Mesenchymal stem cell (in vitro differentiated cells and primary cell): Measurements from ENCODE around the gene KNOP1.
"Not testable (repeated sequence)": the region's sequence is repeated elsewhere in the genome, so short reads cannot be mapped to it uniquely, and the experiment has no call there.

Experiments used
- DNase-seq: peaks from one replicate; pipeline ENCODE4 v3.0.0-alpha.2; 2013
- H2AFZ ChIP-seq: one replicate; pipeline ENCODE4 v1.6.1; 2013; ENCODE audit warnings: low read depth, mild to moderate bottlenecking, control low read depth, inconsistent platforms, low read length, moderate library complexity
- H2AK5ac ChIP-seq: 2 replicates; pipeline ENCODE4 v1.6.1; 2013; ENCODE audit warnings: low read length, moderate library complexity, mild to moderate bottlenecking, inconsistent platforms; ENCODE audit not compliant: severe bottlenecking
- H2BK120ac ChIP-seq: one replicate; pipeline ENCODE4 v1.6.1; 2013; ENCODE audit warnings: low read depth, mild to moderate bottlenecking, inconsistent platforms, low read length, moderate library complexity
- H2BK12ac ChIP-seq, 2 experiments: one replicate each; pipeline ENCODE4 v1.6.1; 2013; ENCODE audit warnings: inconsistent platforms in 2 of 2, low read length in 2 of 2, mild to moderate bottlenecking in 2 of 2, moderate library complexity in 2 of 2, control low read depth in 1 of 2
- H2BK15ac ChIP-seq: one replicate; pipeline ENCODE4 v1.6.1; 2013; ENCODE audit warnings: mild to moderate bottlenecking, low read depth, inconsistent platforms; ENCODE audit not compliant: poor library complexity, severe bottlenecking
- H2BK5ac ChIP-seq: 2 replicates; pipeline ENCODE4 v1.6.1; 2013; ENCODE audit warnings: low read depth, mild to moderate bottlenecking, low read length, control low read depth, inconsistent platforms; ENCODE audit not compliant: poor library complexity, severe bottlenecking
- H3K14ac ChIP-seq, 2 experiments: one replicate each; pipeline ENCODE4 v1.6.1; 2013; ENCODE audit warnings: inconsistent platforms in 2 of 2, low read length in 2 of 2, control low read depth in 1 of 2, mild to moderate bottlenecking in 1 of 2, moderate library complexity in 1 of 2
- H3K18ac ChIP-seq, 2 experiments: one replicate each; pipeline ENCODE4 v1.6.1; 2013; ENCODE audit warnings: inconsistent platforms in 2 of 2, low read length in 2 of 2, control low read depth in 1 of 2, low read depth in 1 of 2, mild to moderate bottlenecking in 1 of 2
- H3K23ac ChIP-seq, 2 experiments: one replicate each; pipeline ENCODE4 v1.6.1; 2013; ENCODE audit warnings: inconsistent platforms in 2 of 2, low read length in 2 of 2, mild to moderate bottlenecking in 2 of 2, moderate library complexity in 2 of 2, control low read depth in 1 of 2
- H3K27ac ChIP-seq: 2 replicates; pipeline ENCODE4 v1.5.1; 2013; ENCODE audit warnings: mild to moderate bottlenecking, moderate library complexity, low read length, control low read depth, inconsistent platforms; ENCODE audit not compliant: poor library complexity, severe bottlenecking
- H3K27me3 ChIP-seq, 2 experiments: 2 replicates each; pipeline versions ENCODE4 v1.6.1 to v1.7.0; 2013; ENCODE audit warnings: low read length in 2 of 2, mild to moderate bottlenecking in 2 of 2, moderate library complexity in 2 of 2, control low read depth in 1 of 2, inconsistent platforms in 1 of 2; ENCODE audit not compliant: control insufficient read depth in 1 of 2, insufficient read depth in 1 of 2
- H3K36me3 ChIP-seq, 2 experiments: 2 replicates each; pipeline versions ENCODE4 v1.6.1 to v1.7.0; 2013; ENCODE audit warnings: low read length in 2 of 2, control low read depth in 1 of 2, inconsistent platforms in 1 of 2, low read depth in 1 of 2, mild to moderate bottlenecking in 1 of 2; ENCODE audit not compliant: insufficient read depth in 2 of 2, control insufficient read depth in 1 of 2
- H3K4ac ChIP-seq, 2 experiments: one replicate each; pipeline ENCODE4 v1.6.1; 2013; ENCODE audit warnings: inconsistent platforms in 2 of 2, low read length in 2 of 2, mild to moderate bottlenecking in 2 of 2, moderate library complexity in 2 of 2, control low read depth in 1 of 2, low read depth in 1 of 2
- H3K4me1 ChIP-seq: 2 replicates; pipeline ENCODE4 v1.6.1; 2013; ENCODE audit warnings: low read depth, low read length, control low read depth; ENCODE audit not compliant: control insufficient read depth, insufficient read depth
- H3K4me2 ChIP-seq: 2 replicates; pipeline ENCODE4 v1.6.1; 2013; ENCODE audit warnings: low read length, mild to moderate bottlenecking, inconsistent platforms; ENCODE audit not compliant: poor library complexity, severe bottlenecking
- H3K4me3 ChIP-seq, 2 experiments: 2 replicates each; pipeline versions ENCODE4 v1.5.1 to v1.7.0; 2013; ENCODE audit warnings: low read length in 2 of 2, mild to moderate bottlenecking in 2 of 2, control low read depth in 1 of 2, low read depth in 1 of 2; ENCODE audit not compliant: insufficient read depth in 1 of 2
- H3K79me1 ChIP-seq: replicated peaks from 2 replicates; pipeline ENCODE4 v1.6.1; 2013; ENCODE audit warnings: mild to moderate bottlenecking, control low read depth, low read length, inconsistent platforms; ENCODE audit not compliant: poor library complexity, severe bottlenecking
- H3K9ac ChIP-seq: 2 replicates; pipeline ENCODE4 v1.7.0; 2013; ENCODE audit warnings: mild to moderate bottlenecking, low read length, moderate library complexity
- H3K9me3 ChIP-seq: 2 replicates; pipeline ENCODE4 v1.7.0; 2013; ENCODE audit warnings: mild to moderate bottlenecking, low read length; ENCODE audit not compliant: control insufficient read depth
- H4K8ac ChIP-seq: one replicate; pipeline ENCODE4 v1.6.1; 2013; ENCODE audit warnings: inconsistent platforms, mild to moderate bottlenecking, low read length, moderate library complexity
- H4K91ac ChIP-seq: one replicate; pipeline ENCODE4 v1.6.1; 2013; ENCODE audit warnings: mild to moderate bottlenecking, low read length, inconsistent platforms
- WGBS: methylation state at CpG from one replicate; pipeline ENCODE4 v1.1.7; 2013; ENCODE audit warnings: mixed read lengths; 5-methylcytosine and 5-hydroxymethylcytosine counted together

The KNOP1 gene

DNA sequence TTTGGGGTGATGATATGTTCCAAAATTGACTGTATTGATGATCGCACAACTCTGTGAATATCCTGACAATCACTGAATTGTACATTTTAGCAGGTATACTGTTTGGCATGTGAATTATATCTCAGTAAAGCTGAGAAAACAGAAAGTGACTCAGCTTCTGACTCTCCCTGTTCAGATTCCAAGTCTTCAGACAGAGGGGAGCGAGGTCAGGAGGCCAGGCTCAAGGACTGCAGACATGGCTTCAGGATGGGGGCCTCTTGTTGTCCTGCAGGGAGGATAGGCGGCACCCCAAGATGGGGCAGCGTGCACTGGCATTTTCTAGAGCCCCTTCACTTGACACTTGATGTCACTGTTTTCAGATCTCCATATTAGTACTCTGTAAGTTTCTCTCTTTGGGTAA lies 45.6 kb downstream of the KNOP1 start:
- peaks cover 18 to 69% of the 10 kb centered on the region in 2 experiments for H3K36me3 ChIP-seq
- no peaks in the 10 kb centered on the region for H3K27me3 ChIP-seq
- no peak overlapping the region for H2AK5ac ChIP-seq
- H4K91ac ChIP-seq = no peak overlapping the region
- H2BK120ac ChIP-seq = no peak overlapping the region
- DNase-seq = no peak
- no peak overlapping the region for H4K8ac ChIP-seq
- H3K4me2 ChIP-seq = no peak overlapping the region
- no peak overlapping the region for H3K4me3 ChIP-seq
- over 99% methylated on average over 3 of the region's 4 CpGs for WGBS
- H3K18ac ChIP-seq = peak overlapping the region in 1 of 2 experiments; percentile 24
- H3K9me3 ChIP-seq = no peaks in the 10 kb centered on the region
- peaks cover 5% of the 10 kb centered on the region for H3K79me1 ChIP-seq
- peaks cover 5% of the 10 kb centered on the region for H3K4me1 ChIP-seq
- H3K4ac ChIP-seq = no peak overlapping the region
- no peak overlapping the region for H3K9ac ChIP-seq
- no peak overlapping the region for H2AFZ ChIP-seq
- no peak overlapping the region for H3K27ac ChIP-seq
- H2BK5ac ChIP-seq = no peak overlapping the region
- no peak overlapping the region for H2BK15ac ChIP-seq
- no peak overlapping the region for H3K23ac ChIP-seq
- no peak overlapping the region for H3K14ac ChIP-seq
- no peak overlapping the region for H2BK12ac ChIP-seq

DNA sequence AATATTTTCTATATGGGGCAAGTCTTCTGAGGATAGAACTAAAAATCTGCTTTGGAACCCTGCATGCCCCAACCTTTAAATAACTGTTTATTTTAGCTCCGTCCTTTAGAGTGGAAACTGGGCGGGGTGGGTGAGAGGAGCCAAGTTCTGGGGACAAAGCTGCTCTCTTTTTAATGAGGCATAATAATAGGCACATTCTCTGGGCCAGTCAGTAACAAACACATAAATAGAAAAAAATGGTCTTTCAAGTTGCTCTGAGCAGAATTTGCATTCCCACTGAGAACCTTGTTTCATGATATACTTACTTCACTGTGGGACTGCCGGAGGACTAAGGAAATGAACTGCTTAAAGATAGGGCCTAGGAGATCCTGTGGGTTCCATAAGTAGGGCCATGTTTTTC lies 51.5 kb downstream of the KNOP1 start:
- Histone ChIP-seq H3K23ac (no peak overlapping the region), H3K27ac (no peak overlapping the region), H2BK15ac (no peak overlapping the region), H2BK5ac (no peak overlapping the region), H3K4me3 (no peak overlapping the region), H3K18ac (no peak overlapping the region), H3K79me1 (no peaks in the 10 kb centered on the region), H3K9me3 (peaks cover 4% of the 10 kb centered on the region), H3K36me3 (peaks cover 13 to 53% of the 10 kb centered on the region in 2 experiments), H3K4me1 (no peaks in the 10 kb centered on the region), H2BK120ac (no peak overlapping the region), H2BK12ac (no peak overlapping the region), H4K91ac (no peak overlapping the region), H2AFZ (no peak overlapping the region), H4K8ac (no peak overlapping the region), H3K27me3 (no peaks in the 10 kb centered on the region), H3K4me2 (no peak overlapping the region), H3K4ac (no peak overlapping the region), H2AK5ac (no peak overlapping the region), H3K9ac (no peak overlapping the region), H3K14ac (no peak overlapping the region)
- WGBS = 89% methylated on average over 3 of the region's 3 CpGs
- no peak for DNase-seq

DNA sequence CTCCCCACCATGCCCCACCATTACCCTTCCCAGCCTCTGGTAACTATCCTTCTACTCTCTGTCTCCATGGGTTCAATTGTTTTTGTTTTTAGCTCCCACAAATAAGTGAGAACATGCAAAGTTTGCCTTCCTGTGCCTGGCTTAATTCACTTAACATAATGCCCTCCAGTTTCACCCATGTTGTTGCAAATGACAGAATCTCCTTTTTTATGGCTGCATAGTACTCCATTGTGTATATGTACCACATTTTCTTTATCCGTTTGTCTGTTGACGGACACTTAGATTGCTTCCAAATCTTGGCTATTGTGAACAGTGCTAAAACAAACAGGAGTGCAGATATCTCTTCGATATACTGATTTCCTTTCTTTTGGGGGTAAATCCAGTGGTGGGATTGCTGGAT lies 52.7 kb downstream of the KNOP1 start:
- not testable (repeated sequence) for H3K18ac ChIP-seq, H4K8ac ChIP-seq, H3K4me1 ChIP-seq, H4K91ac ChIP-seq, H2AK5ac ChIP-seq, H3K14ac ChIP-seq, H2BK5ac ChIP-seq, H3K27me3 ChIP-seq, H3K4me2 ChIP-seq, H3K23ac ChIP-seq, DNase-seq, H2AFZ ChIP-seq, H3K9ac ChIP-seq, H3K27ac ChIP-seq, H3K4ac ChIP-seq, H3K9me3 ChIP-seq, H3K4me3 ChIP-seq, H2BK15ac ChIP-seq, H3K79me1 ChIP-seq, H2BK12ac ChIP-seq, H2BK120ac ChIP-seq
- H3K36me3 ChIP-seq = peaks cover 15 to 50% of the 10 kb centered on the region in 2 experiments
- WGBS = 98% methylated on average over 3 of the region's 3 CpGs

DNA sequence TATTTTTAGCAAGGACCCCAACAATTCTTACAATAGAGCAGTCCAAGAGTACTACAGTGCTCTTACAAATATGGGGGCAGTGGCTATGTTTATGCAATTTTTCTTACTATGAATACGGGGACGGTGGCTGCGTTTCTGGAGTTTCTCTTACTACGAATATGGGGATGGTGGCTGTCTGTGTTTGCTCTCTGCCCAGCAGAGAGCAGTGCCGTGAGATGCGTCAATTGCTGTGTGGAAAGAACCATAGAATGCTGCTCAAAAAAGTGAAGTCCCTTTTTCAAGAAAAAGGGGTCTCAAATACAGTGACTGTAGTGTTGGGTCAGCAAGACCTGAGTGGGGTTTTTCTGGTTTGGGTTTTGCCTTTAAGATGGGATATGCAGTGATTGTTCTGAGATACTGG lies 53.9 kb downstream of the KNOP1 start:
- Histone ChIP-seq H3K36me3 (peaks cover 8 to 44% of the 10 kb centered on the region in 2 experiments), H3K79me1 (no peaks in the 10 kb centered on the region), H2BK15ac (no peak overlapping the region), H2BK5ac (no peak overlapping the region), H3K4me2 (no peak overlapping the region), H3K27me3 (no peaks in the 10 kb centered on the region), H3K14ac (no peak overlapping the region), H3K4me1 (no peaks in the 10 kb centered on the region), H3K27ac (no peak overlapping the region), H2BK12ac (no peak overlapping the region), H2AFZ (no peak overlapping the region), H2AK5ac (no peak overlapping the region), H3K18ac (no peak overlapping the region), H4K8ac (no peak overlapping the region), H3K4ac (no peak overlapping the region), H3K9me3 (peaks cover 4% of the 10 kb centered on the region), H3K4me3 (no peak overlapping the region), H3K23ac (no peak overlapping the region), H2BK120ac (no peak overlapping the region), H4K91ac (no peak overlapping the region), H3K9ac (no peak overlapping the region)
- WGBS = 98% methylated on average over 6 of the region's 6 CpGs
- DNase-seq = no peak
